ENCODE data around the gene HACD3. TPM values are rescaled to one million over a fixed set of nuclear protein-coding genes. Genes with fewer than 3 reads are reported as not detected.
A peak's percentile ranks its signal among the peaks of the same experiment; 100 is the strongest.

The HACD3 gene, protein sequence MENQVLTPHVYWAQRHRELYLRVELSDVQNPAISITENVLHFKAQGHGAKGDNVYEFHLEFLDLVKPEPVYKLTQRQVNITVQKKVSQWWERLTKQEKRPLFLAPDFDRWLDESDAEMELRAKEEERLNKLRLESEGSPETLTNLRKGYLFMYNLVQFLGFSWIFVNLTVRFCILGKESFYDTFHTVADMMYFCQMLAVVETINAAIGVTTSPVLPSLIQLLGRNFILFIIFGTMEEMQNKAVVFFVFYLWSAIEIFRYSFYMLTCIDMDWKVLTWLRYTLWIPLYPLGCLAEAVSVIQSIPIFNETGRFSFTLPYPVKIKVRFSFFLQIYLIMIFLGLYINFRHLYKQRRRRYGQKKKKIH
- total RNA-seq (2021), result 131 and 133 TPM in 2 replicates
- long read RNA-seq, transcript HACD3-206 (12 exons, 1,465 nt), result minor isoform, 5 of 1,199 reads
- long read RNA-seq, transcript HACD3-201 (11 exons, 3,228 nt), result major isoform, 1,108 of 1,199 reads
- long read RNA-seq, transcript HACD3-202 (10 exons, 1,332 nt), result minor isoform, 9 of 1,199 reads
- long read RNA-seq, partial matches to known transcripts, result 21 of 1,199 reads
- long read RNA-seq, other reads (novel, unspliced or antisense), result 55 of 1,199 reads

- peak within 1 kb of the TSS; percentile 100 for H3K14ac ChIP-seq (ENCODE audit: insufficient read depth, low read length)
- no peaks in the 10 kb centered on the region for H3K9me3 ChIP-seq (ENCODE audit: control insufficient read depth, low read depth, low read length)
- TF ChIP-seq, protein P1, sequence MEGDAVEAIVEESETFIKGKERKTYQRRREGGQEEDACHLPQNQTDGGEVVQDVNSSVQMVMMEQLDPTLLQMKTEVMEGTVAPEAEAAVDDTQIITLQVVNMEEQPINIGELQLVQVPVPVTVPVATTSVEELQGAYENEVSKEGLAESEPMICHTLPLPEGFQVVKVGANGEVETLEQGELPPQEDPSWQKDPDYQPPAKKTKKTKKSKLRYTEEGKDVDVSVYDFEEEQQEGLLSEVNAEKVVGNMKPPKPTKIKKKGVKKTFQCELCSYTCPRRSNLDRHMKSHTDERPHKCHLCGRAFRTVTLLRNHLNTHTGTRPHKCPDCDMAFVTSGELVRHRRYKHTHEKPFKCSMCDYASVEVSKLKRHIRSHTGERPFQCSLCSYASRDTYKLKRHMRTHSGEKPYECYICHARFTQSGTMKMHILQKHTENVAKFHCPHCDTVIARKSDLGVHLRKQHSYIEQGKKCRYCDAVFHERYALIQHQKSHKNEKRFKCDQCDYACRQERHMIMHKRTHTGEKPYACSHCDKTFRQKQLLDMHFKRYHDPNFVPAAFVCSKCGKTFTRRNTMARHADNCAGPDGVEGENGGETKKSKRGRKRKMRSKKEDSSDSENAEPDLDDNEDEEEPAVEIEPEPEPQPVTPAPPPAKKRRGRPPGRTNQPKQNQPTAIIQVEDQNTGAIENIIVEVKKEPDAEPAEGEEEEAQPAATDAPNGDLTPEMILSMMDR (conservative IDR thresholded peaks at IDR 0.05), result no peak
- Mint-ChIP-seq H3K27ac (peak within 1 kb of the TSS; percentile 2 to 95 (median 90); a peak in 6 of 7 replicates), H3K9me3 (no peaks in the 10 kb centered on the region), H3K36me3 (ENCODE audit: insufficient read depth in 1 of 3, low read depth in 3 of 3) (peaks cover 3 to 18% (median 7%) of the 10 kb centered on the region in 3 experiments; a peak in 5 of 7 replicates), H3K4me3 (peak within 1 kb of the TSS; percentile 84 to 89), H3K27me3 (ENCODE audit: low read depth) (no peaks in the 10 kb centered on the region), H3K4me1 (peaks cover 34 to 44% of the 10 kb centered on the region in 2 experiments)
- peak within 1 kb of the TSS; percentile 98 for H3K9ac ChIP-seq (ENCODE audit: extremely low read depth, insufficient read length, low read length)
- H3K27me3 ChIP-seq (ENCODE audit: insufficient read depth, low read length), result no peaks in the 10 kb centered on the region
- H4K5ac ChIP-seq (ENCODE audit: insufficient read length, low read depth, low read length), result peak within 1 kb of the TSS; percentile 94
- no CpG with 5 or more reads among the region's 88 CpGs for WGBS (ENCODE audit: extremely low coverage, insufficient read length, low lambda C conversion rate)
- H3K4ac ChIP-seq (ENCODE audit: low read depth, low read length), result peak within 1 kb of the TSS; percentile 53
- H3T11ph ChIP-seq (ENCODE audit: low read length), result no peak within 1 kb of the TSS
- peak within 1 kb of the TSS; percentile 99 for H3K18ac ChIP-seq (ENCODE audit: insufficient read length, low read depth, low read length)
- H4K91ac ChIP-seq (ENCODE audit: insufficient read length, low read depth, low read length), result peak within 1 kb of the TSS; percentile 92
- no peak within 1 kb of the TSS for H2BK12ac ChIP-seq (ENCODE audit: insufficient read length, low read depth, low read length)
- no peak within 1 kb of the TSS for H2BK15ac ChIP-seq (ENCODE audit: low read depth, low read length)
- H3K4me2 ChIP-seq (ENCODE audit: insufficient read depth, insufficient read length, low read length), result peak within 1 kb of the TSS; percentile 70
- H3K27ac ChIP-seq (ENCODE audit: insufficient read length, low read depth, low read length), result peak within 1 kb of the TSS; percentile 19
- H4K20me1 ChIP-seq (ENCODE audit: control insufficient read depth, insufficient read depth, insufficient read length), result no peaks in the 10 kb centered on the region
- peaks cover 3% of the 10 kb centered on the region for H3K23me2 ChIP-seq (ENCODE audit: insufficient read length, low read depth, low read length, poor library complexity, severe bottlenecking)
- peak within 1 kb of the TSS; percentile 1 for H2AFZ ChIP-seq (ENCODE audit: low read length)
- no peaks in the 10 kb centered on the region for H3K79me1 ChIP-seq (ENCODE audit: insufficient read depth, low read depth, low read length, poor library complexity, severe bottlenecking)
- no peak within 1 kb of the TSS for H2BK5ac ChIP-seq (ENCODE audit: insufficient read length, low read length)
- H4K8ac ChIP-seq (replicated peaks; ENCODE audit: insufficient read length, low read depth, low read length), result peak within 1 kb of the TSS; percentile 79
- H2BK120ac ChIP-seq (ENCODE audit: low read depth, low read length, poor library complexity, severe bottlenecking), result peak within 1 kb of the TSS; percentile 40
- peak within 1 kb of the TSS; percentile 4 for H3K56ac ChIP-seq (ENCODE audit: insufficient read length, low read depth, low read length)
- H3K4me1 ChIP-seq (ENCODE audit: insufficient read depth, low read length), result no peaks in the 10 kb centered on the region; the same call in 1 of the 2 replicates
- H2AK5ac ChIP-seq (ENCODE audit: insufficient read length, low read length), result no peak within 1 kb of the TSS
- H3K79me2 ChIP-seq (ENCODE audit: insufficient read depth, low read length), result peaks cover 32% of the 10 kb centered on the region
- DNase-seq, result peak; percentile 90
- H3K23ac ChIP-seq (ENCODE audit: insufficient read length, low read depth, low read length), result no peak within 1 kb of the TSS
- H2BK20ac ChIP-seq (ENCODE audit: low read depth, low read length, poor library complexity, severe bottlenecking), result no peak within 1 kb of the TSS
Observed at GRCh38 chr15:65530318-65531111, at the start of gene HACD3. HACD3 (plus strand) TSS chr15:65530463; CDS start chr15:65530632, 169 bp downstream.

All from H9 (cell line).